GM12801 (cell line): ENCODE data around the gene ACTRT2.

Experiments
- TF ChIP-seq, protein P1 (sequence below): IDR thresholded peaks from one replicate; pipeline ENCODE4 v1.5.1; 2011; ENCODE audit warnings: control low read depth; ENCODE audit not compliant: insufficient read length; ENCODE audit errors: extremely low read depth

The ACTRT2 gene

DNA sequence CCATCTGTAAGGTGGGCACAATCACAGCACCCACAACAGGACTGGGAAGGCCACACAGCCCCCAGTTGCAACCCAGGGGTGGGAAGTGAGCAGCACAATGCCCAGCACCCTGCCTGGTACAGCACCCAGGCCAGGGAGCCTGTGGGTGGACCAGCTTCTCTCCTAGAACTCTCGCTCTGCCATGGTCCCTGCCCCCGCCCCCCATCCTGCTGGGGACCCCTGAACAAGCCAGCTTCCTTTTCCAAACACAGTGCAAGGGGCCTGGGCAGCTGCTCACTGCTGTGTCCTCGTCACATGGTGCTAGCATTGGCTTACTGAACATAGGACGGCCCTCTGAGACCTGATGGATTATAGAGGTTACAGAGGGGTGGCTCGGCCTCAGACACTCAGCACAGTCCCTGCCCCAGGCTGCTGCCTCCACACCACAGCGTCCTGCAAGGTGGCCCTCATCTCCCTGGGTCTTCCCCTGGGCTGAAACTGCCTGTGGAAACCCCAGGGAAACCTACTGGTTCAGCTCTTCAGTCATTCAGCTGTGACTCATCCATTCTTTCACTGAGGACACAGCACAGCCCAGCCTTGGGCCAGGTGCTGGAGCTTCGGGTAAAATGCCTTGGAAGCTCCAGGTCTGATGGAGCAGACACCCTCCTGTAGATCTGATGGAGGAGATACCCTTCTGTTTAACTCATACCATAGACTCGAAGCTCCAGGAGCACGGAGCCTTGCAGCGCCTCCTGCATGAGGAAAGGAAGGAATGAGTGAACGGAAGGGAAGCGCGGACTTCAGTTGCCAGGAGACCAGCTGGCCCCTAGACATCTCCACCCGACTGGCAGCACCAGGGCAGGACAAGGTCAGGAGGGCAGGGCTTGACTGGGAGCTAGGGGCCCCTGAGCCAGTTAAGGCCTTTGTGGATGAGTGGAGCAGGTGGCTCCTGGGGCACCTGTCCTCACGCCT is 39.6 kb downstream of the ACTRT2 start:
- TF ChIP-seq, protein P1, sequence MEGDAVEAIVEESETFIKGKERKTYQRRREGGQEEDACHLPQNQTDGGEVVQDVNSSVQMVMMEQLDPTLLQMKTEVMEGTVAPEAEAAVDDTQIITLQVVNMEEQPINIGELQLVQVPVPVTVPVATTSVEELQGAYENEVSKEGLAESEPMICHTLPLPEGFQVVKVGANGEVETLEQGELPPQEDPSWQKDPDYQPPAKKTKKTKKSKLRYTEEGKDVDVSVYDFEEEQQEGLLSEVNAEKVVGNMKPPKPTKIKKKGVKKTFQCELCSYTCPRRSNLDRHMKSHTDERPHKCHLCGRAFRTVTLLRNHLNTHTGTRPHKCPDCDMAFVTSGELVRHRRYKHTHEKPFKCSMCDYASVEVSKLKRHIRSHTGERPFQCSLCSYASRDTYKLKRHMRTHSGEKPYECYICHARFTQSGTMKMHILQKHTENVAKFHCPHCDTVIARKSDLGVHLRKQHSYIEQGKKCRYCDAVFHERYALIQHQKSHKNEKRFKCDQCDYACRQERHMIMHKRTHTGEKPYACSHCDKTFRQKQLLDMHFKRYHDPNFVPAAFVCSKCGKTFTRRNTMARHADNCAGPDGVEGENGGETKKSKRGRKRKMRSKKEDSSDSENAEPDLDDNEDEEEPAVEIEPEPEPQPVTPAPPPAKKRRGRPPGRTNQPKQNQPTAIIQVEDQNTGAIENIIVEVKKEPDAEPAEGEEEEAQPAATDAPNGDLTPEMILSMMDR, result no peak

DNA sequence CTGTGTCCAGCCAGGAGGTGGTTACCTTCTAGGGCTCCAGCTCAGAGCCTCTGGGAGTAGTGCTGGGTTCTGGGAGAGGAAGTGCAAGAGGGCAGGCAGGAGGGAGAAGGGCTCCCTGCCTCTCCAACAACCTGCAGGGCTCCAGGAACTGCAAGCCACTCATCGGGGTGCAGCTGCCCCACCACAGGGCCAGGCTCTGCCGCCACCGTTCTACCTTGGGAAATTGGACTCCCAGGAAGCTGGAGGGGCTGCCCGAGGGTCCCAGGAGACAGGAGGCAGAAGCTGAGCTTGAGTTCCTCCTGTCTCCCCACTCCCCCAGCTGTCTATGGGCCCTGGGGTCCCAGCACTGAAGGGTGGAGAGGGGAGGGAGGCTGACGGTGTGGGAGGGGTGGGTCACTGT is 40.3 kb downstream of the ACTRT2 start:
- TF ChIP-seq, protein P1, result no peak

DNA sequence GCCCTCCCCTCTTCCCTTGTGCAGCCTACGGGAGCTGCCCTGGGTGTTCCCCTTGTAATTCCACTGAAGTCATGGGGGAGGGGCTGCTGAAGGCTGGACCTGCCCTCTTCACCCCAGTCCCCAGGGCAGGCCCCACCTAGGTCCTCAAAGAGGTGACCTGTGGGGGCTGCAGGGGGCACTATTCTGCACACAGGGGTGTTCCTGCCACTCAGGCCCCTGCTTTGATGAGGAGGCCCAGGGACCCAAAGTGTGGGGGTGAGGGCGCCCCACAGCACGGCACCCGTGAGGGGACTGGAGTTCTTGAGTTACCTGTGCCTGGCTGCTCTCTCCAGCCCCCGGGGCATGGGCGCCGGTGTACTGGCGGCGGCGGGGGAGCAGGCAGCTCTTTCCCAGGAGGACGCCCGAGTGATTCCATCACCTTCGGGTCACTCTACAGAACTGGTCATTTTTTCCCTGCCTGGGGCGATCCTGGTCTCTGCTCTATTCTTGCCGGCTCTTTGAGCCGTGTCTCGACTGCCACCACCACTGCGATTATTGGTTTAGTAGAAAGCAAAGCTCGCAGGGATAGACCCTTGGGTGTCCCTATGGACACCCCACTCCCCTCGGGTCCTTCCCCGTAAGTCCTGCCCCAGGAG is 40.8 kb downstream of the ACTRT2 start:
- TF ChIP-seq, protein P1, result no peak

DNA sequence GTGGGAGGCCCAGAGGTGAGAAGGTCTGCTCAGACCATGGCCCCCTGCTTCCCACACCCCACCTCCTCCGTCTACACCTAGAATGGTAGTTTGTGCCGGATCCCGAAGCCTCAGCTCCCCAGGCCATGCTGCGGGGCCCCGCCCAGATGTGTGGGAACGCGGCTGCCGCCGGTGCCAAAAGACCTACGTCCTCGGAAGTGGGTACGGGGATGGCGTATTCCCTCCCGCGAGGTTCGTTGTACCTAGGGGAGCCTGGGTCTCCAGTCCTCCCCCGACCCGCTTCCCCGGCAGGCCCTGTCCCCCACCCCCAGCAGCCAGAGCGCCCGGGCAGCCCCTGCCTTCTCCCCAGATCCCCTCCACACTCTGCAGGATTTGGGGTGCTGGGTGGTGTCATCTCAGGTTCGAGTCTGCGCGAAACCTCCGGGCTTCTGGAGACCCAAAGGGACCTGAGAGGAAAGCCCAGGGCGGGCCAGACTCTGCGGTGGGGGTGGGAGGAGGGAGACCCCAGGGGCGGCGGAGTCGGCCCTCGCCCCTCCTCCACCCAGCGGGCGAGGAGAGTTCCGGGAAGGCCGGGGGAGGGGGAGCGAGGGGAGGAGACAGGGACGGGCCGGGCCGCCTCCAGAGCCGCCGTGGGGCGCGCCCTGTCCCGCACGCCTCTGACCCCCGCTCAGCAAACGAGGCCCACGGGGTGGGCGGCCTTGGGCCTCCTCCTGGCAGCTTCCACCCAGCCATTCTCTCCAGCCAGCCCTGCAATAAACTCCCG is 41.5 kb downstream of the ACTRT2 start:
- TF ChIP-seq, protein P1, result no peak

DNA sequence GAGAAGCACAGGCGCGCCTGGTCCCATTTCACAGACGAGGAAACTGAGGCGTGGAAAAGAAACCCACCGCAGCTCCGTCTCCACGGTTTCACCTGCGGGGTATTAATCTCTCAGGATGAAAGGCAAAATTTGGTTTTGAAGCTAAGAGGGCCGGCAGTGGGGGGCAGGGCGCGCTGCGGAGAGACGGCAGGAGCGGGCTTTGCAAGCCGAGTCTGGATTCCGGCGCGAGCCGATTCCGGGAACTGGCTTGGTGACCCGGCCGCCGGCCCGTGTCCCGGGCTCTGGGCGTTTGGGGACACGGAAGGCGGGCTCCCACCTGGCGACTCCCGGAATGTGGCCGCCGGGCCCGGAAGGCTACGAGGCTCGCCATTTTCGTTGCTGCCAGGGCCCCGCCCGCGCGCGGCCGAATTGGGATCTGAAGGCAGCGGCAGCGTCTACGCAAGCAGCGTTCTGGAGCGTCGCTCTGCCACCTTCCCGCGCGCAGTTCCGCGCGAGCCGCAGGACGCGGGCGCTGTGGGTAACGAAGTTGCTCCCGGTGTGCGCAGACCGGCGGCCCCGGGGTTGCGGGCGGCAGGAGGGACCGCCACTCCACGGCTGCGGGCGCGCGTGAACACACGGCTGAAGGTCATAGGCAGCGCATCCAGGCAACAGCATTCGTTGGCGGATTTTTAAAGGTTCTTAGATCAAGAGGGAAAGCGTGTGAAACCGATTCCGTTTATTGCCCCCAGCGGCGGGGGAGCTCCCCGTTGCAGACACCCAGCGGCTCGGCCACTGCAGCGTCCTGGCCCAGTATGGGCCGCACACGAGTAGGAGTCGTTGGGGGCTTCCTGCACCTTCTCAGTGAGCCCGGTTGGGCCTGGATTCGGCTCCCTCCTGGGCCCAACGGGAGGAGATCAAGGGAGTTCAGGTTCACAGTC is 42.4 kb downstream of the ACTRT2 start:
- TF ChIP-seq, protein P1, result no peak

DNA sequence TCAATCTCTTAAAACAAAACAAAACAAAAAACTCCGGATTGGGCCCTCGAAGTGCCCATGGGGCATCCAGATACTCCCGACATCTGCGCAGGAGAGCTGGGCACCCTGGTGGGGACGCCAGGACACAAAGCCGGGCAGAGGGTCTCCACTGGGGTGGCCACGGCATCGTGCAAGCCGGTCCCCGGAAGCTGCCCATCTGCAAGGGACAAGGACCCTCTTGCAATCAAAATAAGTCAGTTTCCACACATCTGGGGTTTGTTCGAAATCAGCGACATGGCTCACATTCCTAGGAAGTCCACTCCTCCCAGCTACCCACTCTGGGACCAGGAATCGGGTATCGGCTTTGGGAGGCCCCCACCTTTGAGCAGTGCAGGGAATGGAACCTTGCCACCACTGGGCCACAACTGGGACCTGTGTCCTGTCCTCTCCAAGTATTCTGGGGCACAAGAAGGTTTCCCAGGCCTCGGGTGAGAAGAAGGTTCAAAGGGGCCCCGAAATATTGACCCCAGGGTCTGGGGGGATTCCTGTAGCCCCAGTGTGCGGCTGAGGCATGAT is 43.1 kb downstream of the ACTRT2 start:
- TF ChIP-seq, protein P1, result no peak
